A673 (cell line): Measurements from ENCODE around the gene PRR5L. TPM values are rescaled to one million over a fixed set of nuclear protein-coding genes. Genes with fewer than 3 reads are reported as not detected.

Experiments
- BruUV-seq: library from RNA; stranded (reverse); fragments of 400-500 nt; replicated peaks from 2 replicates; lab custom pipeline; 2021; lab: Mats Ljungman, UMichigan
- CTCF ChIA-PET: fragments of 300-600 bp; sonication (Branson Sonifier 250); formaldehyde crosslinking; loops from one replicate; lab custom pipeline; 2022; ENCODE audit warnings: antibody characterized with exemption; lab: Charles Lee
- POLR2A ChIA-PET: fragments of 300-600 bp; sonication (Branson Sonifier 250); formaldehyde crosslinking; loops from one replicate; lab custom pipeline; 2022; ENCODE audit warnings: antibody characterized with exemption; ENCODE audit not compliant: low non-redundant PET; lab: Charles Lee
- DNase-seq: peaks from one replicate; pipeline ENCODE4 v3.0.0-alpha.2; 2015; ENCODE audit warnings: low spot score
- H3K27ac ChIP-seq: fragments of 200-600 bp; sonication (generic); 2 replicates; pipeline ENCODE4 v1.5.1; 2016; ENCODE audit warnings: mixed run types, low read depth, mild to moderate bottlenecking, mixed read lengths, antibody characterized with exemption, low read length; ENCODE audit not compliant: poor library complexity, severe bottlenecking
- H3K27me3 ChIP-seq: fragments of 200-600 bp; sonication (generic); replicated peaks from 2 replicates; pipeline ENCODE4 v1.6.1; 2017; ENCODE audit warnings: mixed run types, low read depth, mild to moderate bottlenecking, mixed read lengths, antibody characterized with exemption, low read length; ENCODE audit not compliant: insufficient read depth, poor library complexity
- H3K36me3 ChIP-seq: fragments of 200-600 bp; sonication (generic); 2 replicates; pipeline ENCODE4 v1.6.1; 2016; ENCODE audit warnings: mixed run types, mild to moderate bottlenecking, mixed read lengths, antibody characterized with exemption, low read length; ENCODE audit not compliant: insufficient read depth, poor library complexity, severe bottlenecking
- H3K4me1 ChIP-seq: fragments of 200-600 bp; sonication (generic); 2 replicates; pipeline ENCODE4 v1.6.1; 2017; ENCODE audit warnings: mixed run types, mild to moderate bottlenecking, mixed read lengths, antibody characterized with exemption, low read length; ENCODE audit not compliant: insufficient read depth, poor library complexity, severe bottlenecking
- H3K4me3 ChIP-seq: fragments of 200-600 bp; sonication (generic); 2 replicates; pipeline ENCODE4 v1.5.1; 2016; ENCODE audit warnings: low read depth, mixed run types, mild to moderate bottlenecking, mixed read lengths, low read length; ENCODE audit not compliant: poor library complexity, severe bottlenecking
- H3K9me3 ChIP-seq: fragments of 200-600 bp; sonication (generic); 2 replicates; pipeline ENCODE4 v1.6.1; 2016; ENCODE audit warnings: mixed run types, low read depth, mild to moderate bottlenecking, mixed read lengths, antibody characterized with exemption, low read length; ENCODE audit not compliant: poor library complexity, severe bottlenecking
- EZH2 ChIP-seq: fragments of 200-600 bp; sonication (generic); IDR thresholded peaks from 2 replicates; pipeline ENCODE4 v1.6.1; 2017; ENCODE audit warnings: borderline replicate concordance, low read depth, mild to moderate bottlenecking, mixed read lengths, antibody characterized with exemption, low read length; ENCODE audit not compliant: poor library complexity, severe bottlenecking
- intact Hi-C: fragments of 100-400 bp; cut with micrococcal nuclease; formaldehyde crosslinking; loops from one replicate; pipeline ENCODE4 v1.10.0; 2022; ENCODE audit not compliant: unreplicated experiment
- total RNA-seq: library from RNA; stranded (reverse); gene quantifications from 2 replicates; pipeline ENCODE4 v1.2.3, GENCODE V29; 2021
- TF ChIP-seq, protein P1 (sequence below): fragments of 300-800, 200-600 bp; sonication (generic); conservative IDR thresholded peaks from 2 replicates; pipeline ENCODE4 v1.5.1; 2017; ENCODE audit warnings: low read depth, mild to moderate bottlenecking, antibody characterized with exemption, low read length, moderate library complexity, mixed read lengths

Gene PRR5L
- total RNA-seq, 1 experiment from 2014 or later: 102 TPM

GRCh38 chr11:36449561-36450096, 153.5 kb downstream of the PRR5L start:
- intact Hi-C loops: loop anchor here (5.0 kb wide), 1 partner anchor 47 kb away; no protein-coding TSS in a partner anchor
- Histone ChIP-seq H3K4me3 (no peak overlapping the region), H3K9me3 (no peaks in the 10 kb centered on the region), H3K36me3 (peaks cover 12% of the 10 kb centered on the region), H3K4me1 (peaks cover 8% of the 10 kb centered on the region), H3K27ac (no peak overlapping the region), H3K27me3 (no peaks in the 10 kb centered on the region)
- BruUV-seq: no TSS peak
- CTCF ChIA-PET: interaction anchor here (1.2 kb wide), 1 partner anchor 157 kb away, joined by 3 read pairs; no protein-coding TSS in a partner anchor
- TF ChIP-seq, protein P1, sequence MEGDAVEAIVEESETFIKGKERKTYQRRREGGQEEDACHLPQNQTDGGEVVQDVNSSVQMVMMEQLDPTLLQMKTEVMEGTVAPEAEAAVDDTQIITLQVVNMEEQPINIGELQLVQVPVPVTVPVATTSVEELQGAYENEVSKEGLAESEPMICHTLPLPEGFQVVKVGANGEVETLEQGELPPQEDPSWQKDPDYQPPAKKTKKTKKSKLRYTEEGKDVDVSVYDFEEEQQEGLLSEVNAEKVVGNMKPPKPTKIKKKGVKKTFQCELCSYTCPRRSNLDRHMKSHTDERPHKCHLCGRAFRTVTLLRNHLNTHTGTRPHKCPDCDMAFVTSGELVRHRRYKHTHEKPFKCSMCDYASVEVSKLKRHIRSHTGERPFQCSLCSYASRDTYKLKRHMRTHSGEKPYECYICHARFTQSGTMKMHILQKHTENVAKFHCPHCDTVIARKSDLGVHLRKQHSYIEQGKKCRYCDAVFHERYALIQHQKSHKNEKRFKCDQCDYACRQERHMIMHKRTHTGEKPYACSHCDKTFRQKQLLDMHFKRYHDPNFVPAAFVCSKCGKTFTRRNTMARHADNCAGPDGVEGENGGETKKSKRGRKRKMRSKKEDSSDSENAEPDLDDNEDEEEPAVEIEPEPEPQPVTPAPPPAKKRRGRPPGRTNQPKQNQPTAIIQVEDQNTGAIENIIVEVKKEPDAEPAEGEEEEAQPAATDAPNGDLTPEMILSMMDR: no peak
- TF ChIP-seq EZH2: no peak
- no peak for DNase-seq
- POLR2A ChIA-PET: no interaction called here

GRCh38 chr11:36450110-36450572, 154.1 kb downstream of the PRR5L start:
- CTCF ChIA-PET: interaction anchor here (1.2 kb wide), 1 partner anchor 158 kb away, joined by 3 read pairs; no protein-coding TSS in a partner anchor
- BruUV-seq: no TSS peak
- Histone ChIP-seq H3K27me3 (no peaks in the 10 kb centered on the region), H3K4me1 (peaks cover 13% of the 10 kb centered on the region), H3K36me3 (peaks cover 12% of the 10 kb centered on the region), H3K9me3 (no peaks in the 10 kb centered on the region), H3K27ac (no peak overlapping the region), H3K4me3 (no peak overlapping the region)
- no peak for TF ChIP-seq EZH2
- TF ChIP-seq, protein P1: no peak
- POLR2A ChIA-PET: no interaction called here
- intact Hi-C loops: loop anchor here (5.0 kb wide), 1 partner anchor 48 kb away; no protein-coding TSS in a partner anchor
- DNase-seq: no peak

GRCh38 chr11:36451045-36451444, 155.0 kb downstream of the PRR5L start:
- Histone ChIP-seq H3K36me3 (peaks cover 12% of the 10 kb centered on the region), H3K9me3 (no peaks in the 10 kb centered on the region), H3K27ac (no peak overlapping the region), H3K27me3 (no peaks in the 10 kb centered on the region), H3K4me3 (no peak overlapping the region), H3K4me1 (peaks cover 22% of the 10 kb centered on the region)
- TF ChIP-seq, protein P1: no peak
- TF ChIP-seq EZH2: no peak
- intact Hi-C loops: loop anchor here (5.0 kb wide), 1 partner anchor 49 kb away; no protein-coding TSS in a partner anchor
- BruUV-seq: no TSS peak
- ChIA-PET POLR2A (no interaction called here), CTCF (no interaction called here)
- DNase-seq: no peak
